Smooth muscle cell (in vitro differentiated cells): Measurements from ENCODE around the gene SNTA1. TPM values are rescaled to one million over a fixed set of nuclear protein-coding genes. Genes with fewer than 3 reads are reported as not detected.

ENCODE experiments used
- DNase-seq: peaks from one replicate; lab custom pipeline; 2025; ENCODE audit not compliant: unreplicated experiment; lab: John Stamatoyannopoulos, UW
- H2AFZ ChIP-seq: fragments of 200-600 bp; sonication (generic); 2 replicates; pipeline ENCODE4 v1.6.0; 2016; ENCODE audit warnings: antibody characterized with exemption, low read depth, mild to moderate bottlenecking
- H3F3A ChIP-seq: fragments of 200-600 bp; sonication (generic); 2 replicates; pipeline ENCODE4 v1.6.0; 2017; ENCODE audit warnings: antibody characterized with exemption, low read depth
- H3K27ac ChIP-seq: fragments of 200-600 bp; sonication (generic); 2 replicates; pipeline ENCODE4 v1.5.1; 2016; ENCODE audit warnings: low read depth, mild to moderate bottlenecking
- H3K27me3 ChIP-seq: fragments of 200-600 bp; sonication (generic); 2 replicates; pipeline ENCODE4 v1.6.1; 2016; ENCODE audit warnings: low read depth, mild to moderate bottlenecking
- H3K36me3 ChIP-seq: fragments of 200-600 bp; sonication (generic); 2 replicates; pipeline ENCODE4 v1.5.1; 2016; ENCODE audit warnings: low read depth
- H3K4me1 ChIP-seq: fragments of 200-600 bp; sonication (generic); 2 replicates; pipeline ENCODE4 v1.5.1; 2016; ENCODE audit warnings: low read depth
- H3K4me2 ChIP-seq: fragments of 200-600 bp; sonication (generic); 2 replicates; pipeline ENCODE4 v1.6.0; 2016; ENCODE audit warnings: mild to moderate bottlenecking
- H3K4me3 ChIP-seq: fragments of 200-600 bp; sonication (generic); 2 replicates; pipeline ENCODE4 v1.5.1; 2016; ENCODE audit warnings: mild to moderate bottlenecking
- H3K79me2 ChIP-seq: fragments of 200-600 bp; sonication (generic); 2 replicates; pipeline ENCODE4 v1.6.0; 2016; ENCODE audit warnings: low read depth, mild to moderate bottlenecking
- H3K9ac ChIP-seq: fragments of 200-600 bp; sonication (generic); 2 replicates; pipeline ENCODE4 v1.6.0; 2016; ENCODE audit warnings: low read depth
- H3K9me3 ChIP-seq: fragments of 200-600 bp; sonication (generic); replicated peaks from 2 replicates; pipeline ENCODE4 v1.5.1; 2016; ENCODE audit warnings: low read depth
- H4K20me1 ChIP-seq: fragments of 200-600 bp; sonication (generic); 2 replicates; pipeline ENCODE4 v1.6.0; 2016; ENCODE audit warnings: low read depth
- WGBS: methylation state at CpG from one replicate; pipeline ENCODE4 v1.1.7; 2016; ENCODE audit warnings: low lambda C conversion rate; 5-methylcytosine and 5-hydroxymethylcytosine counted together
- polyA plus RNA-seq: library from polyadenylated mRNA; unstranded; fragments of >200 nt; fragmentation: Nextera tagmentation; extraction: Ambion mirVana; gene quantifications from 2 replicates; pipeline ENCODE4 v1.2.1, GENCODE V29; 2016
- total RNA-seq: library from RNA; depleted of rRNA; stranded (reverse); fragments of >200 nt; gene quantifications from 2 replicates; pipeline ENCODE4 v1.2.3, GENCODE V29; 2014
- TF ChIP-seq, protein P1 (sequence below): fragments of 200-600 bp; sonication (generic); IDR thresholded peaks from 2 replicates; pipeline ENCODE4 v1.5.1; 2017; ENCODE audit warnings: borderline replicate concordance, mild to moderate bottlenecking, antibody characterized with exemption; ENCODE audit not compliant: insufficient read depth, poor library complexity, severe bottlenecking

The SNTA1 gene
- total and polyA plus RNA-seq, 2 experiments from 2014 or later: 39.2 to 58.2 TPM

DNA sequence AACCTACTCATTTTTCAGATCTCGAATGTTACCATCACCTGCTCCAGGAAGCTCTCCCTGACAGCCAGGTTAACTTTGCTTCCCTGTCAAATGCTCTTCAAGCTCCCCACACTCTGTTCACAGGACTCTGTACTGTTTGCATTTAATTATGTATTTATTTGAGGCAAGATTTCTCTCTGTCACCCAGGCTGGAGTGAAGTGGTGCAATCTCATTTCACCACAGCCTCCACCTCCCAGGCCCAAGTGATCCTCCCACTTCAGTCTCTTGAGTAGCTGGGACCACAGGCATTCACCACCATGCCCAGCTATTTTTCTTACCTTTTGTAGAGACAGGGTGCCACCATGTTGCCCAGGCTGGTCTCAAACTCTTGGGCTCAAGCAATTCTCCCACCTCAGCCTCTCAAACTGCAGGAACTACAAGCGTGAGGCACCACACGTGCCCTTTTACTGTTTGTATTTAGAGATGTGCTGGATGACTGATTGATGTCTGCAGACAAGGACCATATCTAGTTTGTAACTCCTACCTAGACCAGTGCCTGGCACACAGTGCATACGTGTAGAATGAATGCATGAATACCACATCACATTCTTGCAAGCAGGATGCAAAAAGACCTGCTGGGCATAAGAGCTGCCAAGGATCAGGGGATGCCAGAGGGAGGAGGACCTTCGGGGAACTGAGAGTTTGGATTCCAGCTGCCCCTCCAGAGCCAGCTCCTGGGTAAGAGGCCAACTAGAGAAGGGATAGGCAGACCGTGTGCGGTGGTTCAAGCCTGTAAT is 30.7 kb upstream of the SNTA1 start:
- no peak overlapping the region for H3K27ac ChIP-seq
- H3K36me3 ChIP-seq: no peaks in the 10 kb centered on the region
- H4K20me1 ChIP-seq: no peaks in the 10 kb centered on the region
- H3K27me3 ChIP-seq: peaks cover 7% of the 10 kb centered on the region
- TF ChIP-seq, protein P1, sequence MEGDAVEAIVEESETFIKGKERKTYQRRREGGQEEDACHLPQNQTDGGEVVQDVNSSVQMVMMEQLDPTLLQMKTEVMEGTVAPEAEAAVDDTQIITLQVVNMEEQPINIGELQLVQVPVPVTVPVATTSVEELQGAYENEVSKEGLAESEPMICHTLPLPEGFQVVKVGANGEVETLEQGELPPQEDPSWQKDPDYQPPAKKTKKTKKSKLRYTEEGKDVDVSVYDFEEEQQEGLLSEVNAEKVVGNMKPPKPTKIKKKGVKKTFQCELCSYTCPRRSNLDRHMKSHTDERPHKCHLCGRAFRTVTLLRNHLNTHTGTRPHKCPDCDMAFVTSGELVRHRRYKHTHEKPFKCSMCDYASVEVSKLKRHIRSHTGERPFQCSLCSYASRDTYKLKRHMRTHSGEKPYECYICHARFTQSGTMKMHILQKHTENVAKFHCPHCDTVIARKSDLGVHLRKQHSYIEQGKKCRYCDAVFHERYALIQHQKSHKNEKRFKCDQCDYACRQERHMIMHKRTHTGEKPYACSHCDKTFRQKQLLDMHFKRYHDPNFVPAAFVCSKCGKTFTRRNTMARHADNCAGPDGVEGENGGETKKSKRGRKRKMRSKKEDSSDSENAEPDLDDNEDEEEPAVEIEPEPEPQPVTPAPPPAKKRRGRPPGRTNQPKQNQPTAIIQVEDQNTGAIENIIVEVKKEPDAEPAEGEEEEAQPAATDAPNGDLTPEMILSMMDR: no peak
- no peak overlapping the region for H3K4me3 ChIP-seq
- H2AFZ ChIP-seq: no peak overlapping the region
- H3K9me3 ChIP-seq: no peaks in the 10 kb centered on the region
- no peaks in the 10 kb centered on the region for H3F3A ChIP-seq
- H3K79me2 ChIP-seq: no peaks in the 10 kb centered on the region
- H3K4me2 ChIP-seq: no peak overlapping the region
- H3K9ac ChIP-seq: no peak overlapping the region
- no peaks in the 10 kb centered on the region for H3K4me1 ChIP-seq
- WGBS: 91% methylated on average over 7 of the region's 7 CpGs
- no peak for DNase-seq

DNA sequence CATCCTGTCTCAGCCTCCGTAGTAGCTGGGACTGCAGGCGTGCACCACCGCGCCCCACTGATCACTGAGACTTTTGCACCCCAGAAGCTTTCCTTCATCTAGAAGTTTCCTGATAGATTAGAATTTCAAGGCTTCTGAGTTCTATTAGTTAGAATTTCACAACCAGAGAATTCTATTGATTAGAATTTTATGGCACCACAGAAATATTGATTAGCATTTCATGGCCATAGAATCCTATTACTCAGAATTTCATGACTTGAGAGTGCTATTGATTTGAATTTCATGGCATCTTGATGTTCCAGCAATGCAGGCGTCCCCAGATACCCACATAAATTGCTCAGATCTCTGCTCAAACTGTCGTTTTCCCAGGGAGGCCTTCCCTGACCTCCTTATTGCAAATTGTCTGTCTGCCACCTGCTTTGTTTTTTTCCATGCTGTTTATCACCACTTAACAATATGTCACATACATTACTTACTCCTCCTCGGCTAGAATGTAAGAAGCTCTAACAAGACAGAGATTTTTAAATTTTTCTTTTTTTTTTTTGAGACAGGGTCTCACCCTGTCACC is 29.4 kb upstream of the SNTA1 start:
- Histone ChIP-seq H3K9me3 (no peaks in the 10 kb centered on the region), H3K36me3 (no peaks in the 10 kb centered on the region), H3F3A (no peaks in the 10 kb centered on the region), H3K79me2 (no peaks in the 10 kb centered on the region), H3K27ac (no peak overlapping the region), H4K20me1 (no peaks in the 10 kb centered on the region), H3K4me3 (no peak overlapping the region), H3K9ac (no peak overlapping the region), H3K27me3 (peaks cover 7% of the 10 kb centered on the region), H2AFZ (no peak overlapping the region), H3K4me2 (no peak overlapping the region), H3K4me1 (no peaks in the 10 kb centered on the region)
- 89% methylated on average over 7 of the region's 7 CpGs for WGBS
- DNase-seq: no peak
- TF ChIP-seq, protein P1: no peak

GRCh38 chr20:33470866-33471265 is 27.3 kb upstream of the SNTA1 start:
- Histone ChIP-seq H3K79me2 (no peaks in the 10 kb centered on the region), H3K9me3 (no peaks in the 10 kb centered on the region), H3K9ac (no peak overlapping the region), H4K20me1 (no peaks in the 10 kb centered on the region), H3K36me3 (no peaks in the 10 kb centered on the region), H3K27ac (no peak overlapping the region), H3K27me3 (peaks cover 7% of the 10 kb centered on the region), H3F3A (no peaks in the 10 kb centered on the region), H2AFZ (no peak overlapping the region), H3K4me3 (no peak overlapping the region), H3K4me1 (no peaks in the 10 kb centered on the region), H3K4me2 (no peak overlapping the region)
- WGBS: 93% methylated on average over 3 of the region's 3 CpGs
- TF ChIP-seq, protein P1: no peak
- no peak for DNase-seq
